GM19452 (cell line): ENCODE data around the gene NUDT8.
"Not testable (repeated sequence)": the region's sequence is repeated elsewhere in the genome, so short reads cannot be mapped to it uniquely, and the experiment has no call there.

ENCODE experiments used
- ATAC-seq: cut with Tn5 transposase; IDR thresholded peaks from one replicate; pipeline ENCODE4 v1.9.1; 2021; ENCODE audit not compliant: unreplicated experiment

The NUDT8 gene

DNA sequence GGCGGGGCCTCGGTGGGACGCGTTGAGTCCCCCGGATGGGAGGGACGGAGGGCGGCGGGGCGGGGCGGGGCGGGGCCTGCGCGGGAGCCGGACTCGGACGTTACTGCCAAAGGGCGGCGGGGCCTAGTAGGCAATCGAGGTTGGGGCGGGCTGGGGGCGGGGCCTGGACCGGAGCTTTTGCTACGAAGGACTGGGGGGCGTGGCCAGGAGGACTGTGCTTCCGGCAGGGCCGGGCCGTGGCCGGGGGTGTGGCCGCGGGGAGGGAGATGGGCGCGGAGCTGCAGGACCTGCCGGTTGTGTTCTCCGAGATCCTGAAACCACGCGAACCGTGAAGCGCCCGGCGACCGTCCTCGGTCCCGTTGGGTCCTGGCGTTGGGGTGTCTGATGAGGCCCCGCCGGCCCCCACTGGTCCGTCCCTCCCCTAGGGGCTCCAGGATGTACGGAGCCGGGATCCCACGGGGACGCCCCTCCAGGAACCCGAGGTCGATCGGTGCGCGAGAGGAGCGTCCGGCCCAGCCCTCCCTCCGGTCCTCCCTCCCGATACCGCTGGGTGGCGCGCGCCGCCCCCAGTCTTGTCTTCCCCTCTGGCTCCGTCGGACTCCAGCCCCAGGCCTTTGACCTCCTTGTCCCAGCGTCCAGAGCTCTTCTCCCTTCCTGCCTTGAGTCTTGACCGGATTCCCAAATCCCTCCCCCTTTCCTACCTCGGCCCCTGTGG lies 648 bp upstream of the NUDT8 start:
- peak; percentile 59 for ATAC-seq

DNA sequence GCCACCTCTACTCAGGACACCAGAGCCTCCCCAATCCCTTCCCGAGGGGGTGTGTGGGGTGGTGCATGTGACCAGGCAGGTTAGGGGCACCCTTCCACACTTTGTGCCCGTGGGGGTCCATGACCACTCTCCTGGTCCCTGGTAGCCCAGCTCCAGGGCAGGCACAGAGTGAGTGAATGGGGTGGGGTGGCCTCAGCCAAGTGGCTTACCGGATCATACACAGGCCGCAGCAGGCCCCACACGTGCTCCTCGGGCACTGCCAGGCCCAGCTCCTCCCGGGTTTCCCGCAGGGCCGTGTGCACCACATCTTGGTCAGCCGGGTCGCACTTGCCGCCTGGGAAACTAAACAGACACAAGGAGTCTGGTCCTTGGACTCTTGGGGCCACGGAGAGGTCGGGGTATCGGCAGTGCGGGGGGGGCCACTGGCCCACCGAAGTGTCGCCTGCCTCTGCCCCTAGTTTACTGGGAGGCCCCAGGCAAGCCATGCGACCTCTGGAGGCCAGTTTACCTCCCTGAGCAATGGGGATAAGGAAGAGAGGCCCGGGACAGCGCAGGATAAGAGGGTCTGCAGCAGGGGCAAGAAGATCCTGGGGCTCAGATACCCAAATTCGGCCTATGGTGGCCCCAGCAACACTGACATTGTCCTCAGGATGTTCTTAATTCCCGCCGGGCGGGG lies 889 bp downstream of the NUDT8 start:
- ATAC-seq: no peak

DNA sequence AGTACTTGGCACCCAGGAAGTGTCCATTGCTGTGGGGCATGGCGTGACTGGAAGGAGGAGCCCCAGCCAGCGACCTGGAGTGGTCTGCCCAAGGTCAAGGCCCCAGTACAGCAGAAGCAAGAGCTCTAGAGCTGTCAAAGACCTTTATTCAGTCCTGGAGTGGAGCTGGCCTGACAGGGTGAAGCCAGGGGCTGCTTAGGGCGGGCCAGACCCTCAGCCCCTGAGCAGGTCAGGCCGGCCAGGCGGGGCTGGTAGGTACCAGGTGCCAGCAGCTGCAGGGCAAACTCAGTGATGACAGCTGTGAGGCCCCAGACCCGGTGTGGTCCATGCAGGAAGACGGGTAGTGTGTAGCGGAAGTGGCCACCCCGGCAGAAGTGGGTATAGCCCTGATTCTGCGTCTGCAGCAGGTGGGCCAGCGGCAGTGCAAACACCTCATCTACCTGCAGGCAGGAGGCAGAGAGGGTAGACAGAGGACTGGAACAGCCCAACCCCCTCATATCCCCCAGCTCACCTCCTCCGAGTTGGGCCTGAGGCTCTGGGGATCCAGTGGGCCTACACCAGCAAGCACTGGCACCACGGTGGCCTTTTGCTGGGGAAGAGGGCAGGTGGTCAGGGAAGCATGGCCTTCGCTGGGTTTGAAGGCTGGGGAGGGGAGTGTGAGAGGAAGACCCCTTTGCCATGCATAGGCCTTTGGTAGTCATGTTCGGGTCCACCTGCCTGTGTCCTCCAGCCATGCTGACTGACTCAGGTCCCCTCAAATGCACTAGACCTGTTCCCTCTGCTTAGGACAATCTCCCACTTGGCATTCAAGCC lies 1.7 kb downstream of the NUDT8 start:
- ATAC-seq: no peak

DNA sequence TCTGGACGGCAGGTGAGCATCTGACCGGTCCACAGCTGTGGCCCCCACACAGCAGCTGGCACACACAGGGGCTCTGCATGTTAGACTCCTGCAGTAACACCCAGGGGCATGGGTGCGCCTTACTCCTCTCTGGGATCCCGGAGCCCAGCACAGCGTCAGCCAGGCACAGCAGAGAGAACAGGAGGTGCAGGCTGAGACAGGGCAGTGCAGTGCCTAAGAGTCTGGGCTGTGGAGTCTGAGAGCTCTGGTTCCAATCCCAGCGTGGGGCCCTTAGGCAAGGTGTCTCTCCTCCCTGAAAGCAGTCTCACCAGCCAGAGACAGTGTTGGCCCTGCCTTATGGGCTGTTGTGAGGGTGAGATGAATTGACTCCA lies 2.3 kb downstream of the NUDT8 start:
- ATAC-seq: no peak

DNA sequence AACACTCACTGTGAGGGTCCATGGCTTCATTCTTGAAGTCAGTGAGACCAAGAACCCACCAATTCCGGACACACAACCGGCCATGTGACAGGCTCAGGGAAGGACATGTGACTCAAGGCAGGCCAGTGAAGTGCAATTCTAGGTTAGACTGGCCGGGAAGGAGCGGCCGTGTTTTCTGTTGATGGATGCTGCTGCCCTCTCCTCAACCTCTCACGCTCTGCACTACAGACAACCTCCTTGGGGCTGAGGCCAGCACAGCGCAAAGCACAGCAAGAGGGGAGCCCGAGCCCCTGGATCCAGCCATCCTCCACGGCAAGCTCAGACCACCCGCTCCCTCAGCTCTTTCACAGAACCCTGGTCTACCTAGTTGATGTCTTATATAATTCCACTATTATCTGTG lies 2.8 kb downstream of the NUDT8 start:
- ATAC-seq: no peak

DNA sequence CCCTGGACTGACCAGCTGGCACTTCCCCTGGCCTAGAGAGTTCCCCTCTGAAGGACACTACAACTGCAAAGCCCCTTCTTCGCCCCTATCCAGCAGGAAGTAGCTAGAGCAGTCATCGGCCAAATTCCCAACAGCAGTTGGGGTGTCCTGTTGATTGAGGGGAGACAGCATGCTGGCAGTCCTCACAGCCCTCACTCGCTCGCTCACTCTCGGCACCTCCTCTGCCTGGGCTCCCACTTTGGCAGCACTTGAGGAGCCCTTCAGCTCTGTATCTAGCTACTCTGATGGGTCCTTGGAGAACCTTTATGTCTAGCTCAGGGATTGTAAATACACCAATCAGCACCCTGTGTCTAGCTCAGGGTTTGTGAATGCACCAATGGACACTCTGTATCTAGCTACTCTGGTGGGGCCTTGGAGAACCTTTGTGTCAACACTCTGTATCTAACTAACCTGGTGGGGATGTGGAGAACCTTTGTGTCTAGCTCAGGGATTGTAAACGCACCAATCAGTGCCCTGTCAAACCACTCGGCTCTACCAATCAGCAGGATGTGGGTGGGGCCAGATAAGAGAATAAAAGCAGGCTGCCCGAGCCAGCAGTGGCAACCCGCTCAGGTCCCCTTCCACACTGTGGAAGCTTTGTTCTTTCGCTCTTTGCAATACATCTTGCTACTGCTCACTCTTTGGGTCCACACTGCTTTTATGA lies 3.5 kb downstream of the NUDT8 start:
- not testable (repeated sequence) for ATAC-seq

DNA sequence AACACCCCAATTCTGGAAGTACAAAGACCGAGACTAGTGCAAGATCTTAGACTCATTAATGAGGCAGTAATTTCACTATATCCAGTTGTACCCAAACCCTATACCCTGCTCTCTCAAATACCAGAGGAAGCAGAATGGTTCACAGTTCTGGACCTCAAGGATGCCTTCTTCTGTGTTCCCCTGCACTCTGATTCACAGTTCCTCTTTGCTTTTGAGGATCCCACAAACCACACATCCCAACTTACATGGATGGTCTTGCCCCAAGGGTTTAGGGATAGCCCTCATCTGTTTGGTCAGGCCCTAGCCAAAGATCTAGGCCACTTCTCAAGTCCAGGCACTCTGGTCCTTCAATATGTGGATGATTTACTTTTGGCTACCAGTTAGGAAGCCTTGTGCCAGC lies 5.9 kb downstream of the NUDT8 start:
- not testable (repeated sequence) for ATAC-seq

DNA sequence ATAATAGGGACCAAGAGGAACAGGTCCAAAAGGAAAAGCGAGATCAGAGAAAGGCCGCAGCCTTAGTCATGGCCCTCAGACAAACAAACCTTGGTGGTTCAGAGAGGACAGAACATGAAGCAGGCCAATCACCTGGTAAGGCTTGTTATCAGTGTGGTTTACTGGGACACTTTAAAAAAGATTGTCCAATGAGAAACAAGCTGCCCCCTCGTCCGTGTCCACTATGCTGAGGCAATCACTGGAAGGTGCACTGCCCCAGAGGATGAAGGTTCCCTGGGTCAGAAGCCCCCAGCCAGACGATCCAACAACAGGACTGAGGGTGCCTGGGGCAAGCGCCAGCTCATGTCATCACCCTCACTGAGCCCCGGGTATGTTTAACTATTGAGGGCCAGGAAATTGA lies 6.8 kb downstream of the NUDT8 start:
- ATAC-seq: not testable (repeated sequence)

DNA sequence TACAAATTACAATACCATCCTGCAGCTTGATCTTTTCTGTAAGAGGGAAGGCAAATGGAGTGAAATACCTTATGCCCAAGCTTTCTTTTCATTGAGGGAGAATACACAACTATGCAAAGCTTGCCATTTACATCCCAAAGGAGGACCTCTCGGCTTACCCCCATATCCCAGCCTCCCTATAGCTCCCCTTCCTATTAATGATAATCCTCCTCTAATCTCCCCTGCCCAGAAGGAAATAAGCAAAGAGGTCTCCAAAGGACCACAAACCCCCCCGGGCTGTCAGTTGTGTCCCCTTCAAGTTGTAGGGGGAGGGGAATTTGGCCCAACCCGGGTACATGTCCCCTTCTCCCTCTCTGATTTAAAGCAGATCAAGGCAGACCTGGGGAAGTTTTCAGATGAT lies 7.8 kb downstream of the NUDT8 start:
- not testable (repeated sequence) for ATAC-seq

DNA sequence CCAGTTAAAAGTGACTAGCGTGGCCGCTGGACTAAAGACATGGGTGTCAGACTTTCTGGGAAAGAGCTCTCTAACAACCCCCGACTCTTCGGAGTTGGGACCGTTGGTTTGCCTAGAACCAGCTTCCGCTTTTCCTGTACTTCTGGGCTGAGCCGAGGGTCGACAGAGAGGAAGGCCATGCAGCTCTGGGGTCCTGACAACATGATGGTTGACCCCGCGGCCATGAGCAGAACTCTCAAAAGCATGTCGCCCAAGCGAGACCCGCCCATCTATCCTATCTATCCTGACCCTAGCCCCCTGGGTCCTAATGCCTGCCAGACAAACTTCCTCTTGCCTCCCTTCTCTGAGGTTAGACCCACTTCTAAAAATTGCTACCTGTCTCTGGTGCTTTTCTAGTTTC lies 9.1 kb downstream of the NUDT8 start:
- not testable (repeated sequence) for ATAC-seq

DNA sequence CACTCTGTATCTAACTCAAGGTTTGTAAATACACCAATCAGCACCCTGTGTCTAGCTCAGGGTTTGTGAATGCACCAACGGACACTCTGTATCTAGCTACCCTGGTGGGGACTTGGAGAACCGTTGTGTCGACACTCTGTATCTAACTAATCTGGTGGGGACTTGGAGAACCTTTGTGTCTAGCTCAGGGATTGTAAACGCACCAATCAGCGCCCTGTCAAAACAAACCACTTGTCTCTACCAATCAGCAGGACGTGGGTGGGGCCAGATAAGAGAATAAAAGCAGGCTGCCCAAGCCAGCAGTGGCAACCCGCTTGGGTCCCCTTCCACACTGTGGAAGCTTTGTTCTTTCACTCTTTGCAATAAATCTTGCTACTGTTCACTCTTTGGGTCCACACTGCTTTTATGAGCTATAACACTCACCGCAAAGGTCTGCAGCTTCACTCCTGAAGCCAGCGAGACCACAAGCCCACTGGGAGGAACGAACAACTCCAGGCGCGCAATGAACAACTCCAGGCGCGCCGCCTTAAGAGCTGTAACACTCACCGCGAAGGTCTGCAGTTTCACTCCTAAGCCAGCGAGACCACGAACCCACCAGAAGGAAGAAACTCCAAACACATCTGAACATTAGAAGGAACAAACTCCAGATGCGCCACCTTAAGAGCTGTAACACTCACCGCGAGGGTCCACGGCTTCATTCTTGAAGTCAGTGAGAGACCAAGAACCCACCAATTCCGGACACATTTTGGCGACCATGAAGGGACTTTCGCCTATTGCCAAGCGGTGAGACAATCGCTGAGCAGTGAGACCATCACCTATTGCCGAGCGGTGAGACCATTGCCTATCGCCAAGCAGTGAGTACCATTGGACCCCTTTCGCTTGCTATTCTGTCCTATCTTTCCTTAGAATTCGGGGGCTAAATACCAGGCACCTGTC lies 9.8 kb downstream of the NUDT8 start:
- ATAC-seq: not testable (repeated sequence)

DNA sequence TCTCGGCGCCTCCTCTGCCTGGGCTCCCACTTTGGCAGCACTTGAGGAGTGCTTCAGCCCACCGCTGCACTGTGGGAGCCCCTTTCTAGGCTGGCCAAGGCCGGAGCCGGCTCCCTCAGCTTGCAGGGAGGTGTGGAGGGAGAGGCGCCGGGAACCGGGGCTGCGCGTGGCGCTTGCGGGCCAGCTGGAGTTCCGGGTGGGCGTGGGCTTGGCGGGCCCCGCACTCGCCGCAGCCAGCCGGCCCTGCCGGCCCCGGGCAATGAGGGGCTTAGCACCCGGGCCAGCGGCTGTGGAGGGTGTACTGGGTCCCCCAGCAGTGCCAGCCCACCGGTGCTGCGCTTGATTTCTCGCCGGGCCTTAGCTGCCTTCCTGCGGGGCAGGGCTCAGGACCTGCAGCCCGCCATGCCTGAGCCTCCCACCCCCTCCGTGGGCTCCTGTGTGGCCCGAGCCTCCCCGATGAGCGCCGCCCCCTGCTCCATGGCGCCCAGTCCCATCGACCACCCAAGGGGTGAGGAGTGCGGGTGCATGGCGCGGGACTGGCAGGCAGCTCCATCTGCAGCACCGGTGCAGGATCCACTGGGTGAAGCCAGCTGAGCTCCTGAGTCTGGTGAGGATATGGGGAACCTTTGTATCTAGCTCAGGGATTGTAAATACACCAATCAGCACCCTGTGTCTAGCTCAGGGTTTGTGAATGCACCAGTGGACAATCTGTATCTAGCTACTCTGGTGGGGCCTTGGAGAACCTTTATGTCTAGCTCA lies 10.7 kb downstream of the NUDT8 start:
- not testable (repeated sequence) for ATAC-seq

DNA sequence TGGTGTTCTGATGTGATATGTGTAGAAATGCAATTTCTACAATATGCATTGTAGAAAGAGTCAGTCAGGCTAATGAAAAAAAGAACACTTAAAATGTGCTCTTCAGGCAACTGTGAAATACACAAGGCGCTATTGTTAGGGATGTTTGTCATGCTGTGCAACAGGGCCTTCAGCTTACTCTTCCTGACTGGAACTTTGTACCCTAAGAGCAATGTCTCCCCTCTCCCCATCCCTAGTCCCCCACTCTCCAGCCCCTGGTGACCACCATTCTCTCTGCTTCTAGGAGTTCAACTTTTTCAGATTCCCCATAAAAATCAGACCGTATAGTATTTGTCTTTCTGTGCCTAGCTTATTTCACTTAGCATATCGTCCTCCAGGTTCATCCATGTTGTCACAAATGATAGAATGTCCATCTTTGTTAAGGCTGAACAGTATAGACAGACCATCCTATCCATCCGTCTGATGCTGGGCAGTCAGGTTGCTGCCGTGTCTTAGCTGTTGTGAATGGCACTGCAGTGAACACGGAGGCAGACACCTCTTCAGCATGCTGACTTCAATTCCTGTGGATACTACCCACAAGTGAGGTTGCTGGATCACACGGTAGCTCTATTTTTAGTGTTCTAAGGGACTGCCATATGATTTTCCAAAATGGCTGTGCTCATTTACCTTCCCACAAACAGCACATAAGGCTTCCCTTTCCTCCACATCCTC lies 12.3 kb downstream of the NUDT8 start:
- no peak for ATAC-seq

DNA sequence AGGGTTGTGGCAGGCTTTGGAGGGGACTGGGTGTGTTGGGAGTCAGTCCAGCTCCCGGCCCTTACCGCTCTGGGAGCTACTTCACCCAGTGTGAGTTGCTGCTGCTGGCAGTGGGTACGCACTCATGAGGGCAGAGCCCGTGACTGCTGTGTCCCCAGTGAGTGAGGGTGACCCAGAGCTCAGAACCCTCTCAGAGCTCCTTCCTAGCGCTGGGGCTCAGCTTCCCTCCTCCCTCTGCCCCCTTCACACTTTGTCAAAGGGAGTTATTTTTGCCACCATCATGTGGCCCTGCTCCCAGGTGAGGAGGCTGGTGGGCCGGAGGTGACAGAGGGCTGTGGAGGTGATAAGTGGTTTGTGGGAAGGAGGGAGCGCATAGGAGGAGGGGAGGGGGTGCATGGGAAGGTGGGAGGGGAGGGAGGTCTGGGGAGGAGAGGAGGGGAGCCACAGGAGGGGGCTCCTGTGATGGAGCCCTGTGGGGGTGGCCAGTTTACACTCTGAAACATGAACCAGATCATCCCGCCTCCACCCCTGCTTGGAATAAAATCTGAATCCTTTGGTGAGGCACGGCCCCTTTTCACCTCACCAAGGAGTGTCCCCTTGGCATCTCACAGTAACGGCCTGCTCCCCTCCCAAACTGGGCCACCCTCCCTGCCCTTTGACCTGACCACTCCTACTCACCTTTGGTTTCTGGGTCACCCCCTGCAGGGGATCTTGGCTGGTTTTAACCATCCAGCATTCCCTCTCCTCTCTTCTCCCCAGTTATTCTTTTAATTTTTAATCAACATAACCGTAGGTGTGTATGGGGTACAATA lies 13.1 kb downstream of the NUDT8 start:
- ATAC-seq: no peak

DNA sequence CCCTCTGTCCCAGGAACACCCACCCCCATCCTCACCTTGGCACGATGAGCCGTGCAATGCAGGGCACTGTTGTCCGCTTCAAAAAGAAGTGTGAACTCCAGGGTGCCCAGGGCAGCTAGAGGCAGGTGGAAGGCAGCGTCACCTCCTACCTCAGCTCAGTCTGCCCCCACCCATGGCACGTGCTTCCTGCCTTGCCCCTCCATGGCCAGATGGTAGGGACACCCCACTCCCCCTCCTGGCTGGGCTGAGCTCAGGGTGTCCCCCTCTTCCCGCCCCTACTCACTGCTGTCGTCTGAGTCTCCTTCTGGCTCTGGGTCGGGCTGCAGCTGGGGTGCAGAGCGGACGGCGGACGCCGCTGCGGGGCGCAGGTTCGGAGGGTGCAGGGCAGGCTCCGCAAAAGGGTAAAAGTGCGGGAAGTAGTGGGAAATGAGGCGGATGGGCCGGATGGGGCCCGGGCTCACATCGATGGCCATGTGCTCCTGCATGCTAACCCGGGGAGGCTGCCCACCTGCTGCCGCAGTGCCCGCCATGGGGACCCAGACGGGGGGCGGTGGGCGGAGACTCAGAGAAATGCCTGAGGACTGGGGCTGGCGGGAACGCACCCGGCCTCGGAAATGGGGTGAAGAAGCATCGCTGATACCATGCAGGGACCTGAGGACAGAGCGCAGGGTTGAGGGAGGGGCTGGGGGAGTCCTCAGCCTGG lies 13.9 kb downstream of the NUDT8 start:
- no peak for ATAC-seq

DNA sequence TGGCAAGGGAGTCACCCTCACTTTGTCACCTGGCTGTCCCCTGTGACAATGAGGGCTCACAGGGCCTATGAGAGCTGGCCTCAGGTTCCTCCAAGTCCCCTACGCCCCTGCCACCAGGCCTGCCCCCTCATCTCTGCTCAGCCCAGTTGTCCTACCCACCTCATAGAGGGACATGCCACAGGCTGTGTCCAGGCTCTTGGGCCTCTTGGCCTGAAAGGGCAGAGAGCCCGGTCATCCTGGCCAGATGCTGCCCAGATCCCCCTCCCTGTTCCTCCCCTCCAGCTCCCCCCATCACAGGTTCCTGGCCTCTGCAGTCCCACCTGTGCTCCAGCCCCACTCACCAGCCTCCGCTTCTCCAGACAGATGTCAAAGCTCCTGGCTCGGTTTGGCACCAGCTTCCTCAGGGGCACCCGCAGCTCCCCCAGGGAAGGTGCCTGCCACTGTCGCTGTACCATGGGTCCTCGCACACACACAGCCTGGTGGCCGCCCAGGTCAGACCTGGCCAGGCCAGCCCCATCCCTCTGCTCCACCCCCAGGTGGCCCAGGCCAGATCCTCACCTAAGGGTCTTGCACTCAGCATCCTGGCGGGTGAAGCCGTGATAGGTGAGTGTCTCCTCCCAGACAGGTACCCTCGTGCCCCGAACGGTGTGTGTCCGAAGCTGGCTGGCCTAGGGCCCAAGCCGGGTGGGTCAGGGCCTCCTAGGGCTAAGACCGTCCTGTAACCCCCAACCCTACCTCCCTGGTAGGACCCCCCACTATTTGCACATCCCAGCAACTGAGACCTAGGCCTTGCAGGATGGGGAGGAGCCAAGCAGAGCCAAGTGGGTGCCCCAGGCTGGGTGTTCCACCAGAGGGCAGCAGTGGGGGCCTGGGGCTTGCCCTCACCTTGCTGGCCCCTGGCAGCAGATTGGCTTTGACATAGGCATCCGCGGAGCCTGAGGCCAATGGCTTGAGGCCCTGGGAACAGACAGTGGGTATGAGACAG lies 14.7 kb downstream of the NUDT8 start:
- ATAC-seq: no peak
